HepG2 (cell line): ENCODE measurements around the gene TPST1. TPM values are rescaled to one million over a fixed set of nuclear protein-coding genes. Genes with fewer than 3 reads are reported as not detected.
A peak's percentile ranks its signal among the peaks of the same experiment; 100 is the strongest.

ENCODE experiments used
- ATF7-NPFF ChIP-seq: sonication (generic); formaldehyde crosslinking; IDR thresholded peaks from 2 replicates; pipeline ENCODE4 v1.8.1; 2023; ENCODE audit warnings: mild to moderate bottlenecking, low read depth, missing genetic modification reagents, moderate library complexity
- FOXK1 ChIP-seq: sonication (generic); formaldehyde crosslinking; IDR thresholded peaks from 2 replicates; pipeline ENCODE4 v1.4.0; 2020; ENCODE audit warnings: low read depth, missing genetic modification reagents, borderline replicate concordance
- IKZF4 ChIP-seq: sonication (generic); formaldehyde crosslinking; IDR thresholded peaks from 2 replicates; pipeline ENCODE4 v1.5.1; 2020; ENCODE audit warnings: borderline replicate concordance, mild to moderate bottlenecking, low read depth, missing genetic modification reagents; ENCODE audit errors: not compliant biosample characterization
- MTA1 ChIP-seq: sonication (generic); formaldehyde crosslinking; IDR thresholded peaks from 2 replicates; pipeline ENCODE4 v1.4.0; 2020; ENCODE audit warnings: missing genetic modification reagents, mild to moderate bottlenecking, borderline replicate concordance
- SRSF1 ChIP-seq: fragments of 200-400 bp; formaldehyde crosslinking; optimal IDR thresholded peaks from 2 replicates; pipeline ENCODE3; 2017; ENCODE audit warnings: mild to moderate bottlenecking, low read depth, low read length, moderate library complexity
- TARDBP ChIP-seq: sonication (generic); formaldehyde crosslinking; IDR thresholded peaks from 2 replicates; pipeline ENCODE4 v1.8.0; 2022; ENCODE audit warnings: mild to moderate bottlenecking, missing genetic modification reagents
- ZBTB3 ChIP-seq: sonication (generic); formaldehyde crosslinking; IDR thresholded peaks from 2 replicates; pipeline ENCODE4 v1.4.0; 2020; ENCODE audit warnings: low read depth, mild to moderate bottlenecking, moderate library complexity, missing genetic modification reagents, borderline replicate concordance
- ZFP82 ChIP-seq: sonication (generic); formaldehyde crosslinking; IDR thresholded peaks from 2 replicates; pipeline ENCODE4 v1.5.1; 2020; ENCODE audit warnings: mild to moderate bottlenecking, missing genetic modification reagents, borderline replicate concordance
- ZNF598 ChIP-seq: sonication (generic); formaldehyde crosslinking; IDR thresholded peaks from 2 replicates; pipeline ENCODE4 v1.5.1; 2020; ENCODE audit warnings: mild to moderate bottlenecking, missing genetic modification reagents, borderline replicate concordance
- ZNF776 ChIP-seq: sonication (generic); formaldehyde crosslinking; IDR thresholded peaks from 2 replicates; pipeline ENCODE4 v1.4.0; 2020; ENCODE audit warnings: mild to moderate bottlenecking, missing genetic modification reagents
- ZSCAN20 ChIP-seq: sonication (generic); formaldehyde crosslinking; IDR thresholded peaks from 2 replicates; pipeline ENCODE4 v1.4.0; 2020; ENCODE audit warnings: missing genetic modification reagents, mild to moderate bottlenecking, borderline replicate concordance
- polyA plus RNA-seq, 8 experiments: library from polyadenylated mRNA; depleted of rRNA in 3 of 8; stranded (reverse) in 7 of 8; unstranded in 1 of 8; fragments of >200 nt; fragmentation: Illumina TruSeq in 4 of 8; extraction: Trizol in 4 of 8; gene quantifications; 2 replicates each; pipeline versions ENCODE4 v1.2.1 to v1.2.3, GENCODE V29; 2011 to 2016; ENCODE audit warnings: low read depth in 4 of 8, missing spikeins in 1 of 8, mixed read lengths in 1 of 8; ENCODE audit not compliant: insufficient read depth in 1 of 8
- total RNA-seq, 5 experiments: library from RNA; depleted of rRNA; stranded (reverse); fragments of >200 nt; fragmentation: Illumina TruSeq; extraction: Trizol; gene quantifications; 2 replicates each; pipeline ENCODE4 v1.2.3, GENCODE V29; 2016; ENCODE audit warnings: low read depth in 1 of 5
- TF ChIP-seq, protein P1 (sequence below): sonication (generic); formaldehyde crosslinking; IDR thresholded peaks from 2 replicates; pipeline ENCODE4 v1.5.1; 2020; ENCODE audit warnings: missing genetic modification reagents, mild to moderate bottlenecking, borderline replicate concordance
- TF ChIP-seq, protein P2 (sequence below): sonication (generic); formaldehyde crosslinking; IDR thresholded peaks from 2 replicates; pipeline ENCODE4 v1.4.0; 2020; ENCODE audit warnings: mild to moderate bottlenecking, missing genetic modification reagents
- TF ChIP-seq, protein P3 (sequence below): sonication (generic); formaldehyde crosslinking; IDR thresholded peaks from 2 replicates; pipeline ENCODE4 v1.4.0; 2020; ENCODE audit warnings: missing genetic modification reagents, low read depth, mild to moderate bottlenecking, borderline replicate concordance
- TF ChIP-seq, protein P4 (sequence below): sonication (generic); formaldehyde crosslinking; IDR thresholded peaks from 2 replicates; pipeline ENCODE4; 2020; ENCODE audit warnings: missing genetic modification reagents, mild to moderate bottlenecking, borderline replicate concordance
- TF ChIP-seq, protein P5 (sequence below): sonication (generic); formaldehyde crosslinking; IDR thresholded peaks from 2 replicates; pipeline ENCODE4 v1.9.0; 2021; ENCODE audit warnings: missing genetic modification reagents, borderline replicate concordance

TPST1 gene
- total and polyA plus RNA-seq, 2 of the 13 experiments (the other 11 are each of a cell fraction or from before 2014, with no cell fraction given) = 24.3 to 34.1 TPM

DNA sequence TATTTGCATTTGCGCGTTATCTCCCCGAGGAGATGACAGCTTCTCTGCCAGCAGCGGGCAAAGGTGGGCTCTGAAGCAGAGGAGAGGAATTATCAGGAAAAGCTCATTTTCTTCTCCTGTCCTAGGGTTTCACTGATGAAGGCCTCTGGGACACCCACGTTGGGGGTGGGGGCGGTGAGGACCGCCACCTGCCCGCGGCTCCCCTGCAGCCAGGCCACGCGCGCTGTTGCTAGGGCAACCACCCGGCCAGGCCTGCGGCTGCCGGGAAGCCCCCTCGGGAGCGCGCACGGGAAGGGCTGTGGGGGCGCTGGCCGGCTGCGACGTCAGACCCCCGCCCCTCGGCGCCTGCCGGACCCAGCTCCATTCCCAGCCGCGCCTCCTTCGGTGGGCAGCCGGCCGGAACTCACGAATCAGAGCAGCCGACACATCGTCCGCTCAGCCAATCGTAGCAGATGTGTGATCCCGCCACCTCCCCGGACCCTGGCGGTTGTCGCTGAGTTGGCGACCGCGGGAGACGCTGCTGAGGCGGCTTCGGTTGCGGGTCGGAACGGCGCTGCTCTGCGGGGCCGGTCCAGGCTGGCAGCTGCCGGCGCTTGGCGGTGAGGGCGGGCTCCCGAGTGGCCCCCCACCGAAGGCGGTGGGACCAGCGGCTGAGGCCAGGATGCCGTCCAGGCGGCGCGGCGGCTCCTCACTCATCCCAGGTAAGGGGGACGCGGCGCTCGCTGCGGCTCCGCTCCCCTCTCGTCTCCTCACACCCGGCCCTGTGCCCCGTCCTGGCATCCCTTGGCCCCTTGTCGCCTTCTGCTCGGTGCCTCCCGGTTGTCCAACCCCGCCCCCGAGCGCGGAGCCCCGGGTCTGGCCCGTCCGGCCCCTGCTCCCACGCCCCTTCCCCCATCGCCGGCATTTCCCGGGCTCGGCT, at the start of gene TPST1 (continued):
- TF ChIP-seq, protein P1, sequence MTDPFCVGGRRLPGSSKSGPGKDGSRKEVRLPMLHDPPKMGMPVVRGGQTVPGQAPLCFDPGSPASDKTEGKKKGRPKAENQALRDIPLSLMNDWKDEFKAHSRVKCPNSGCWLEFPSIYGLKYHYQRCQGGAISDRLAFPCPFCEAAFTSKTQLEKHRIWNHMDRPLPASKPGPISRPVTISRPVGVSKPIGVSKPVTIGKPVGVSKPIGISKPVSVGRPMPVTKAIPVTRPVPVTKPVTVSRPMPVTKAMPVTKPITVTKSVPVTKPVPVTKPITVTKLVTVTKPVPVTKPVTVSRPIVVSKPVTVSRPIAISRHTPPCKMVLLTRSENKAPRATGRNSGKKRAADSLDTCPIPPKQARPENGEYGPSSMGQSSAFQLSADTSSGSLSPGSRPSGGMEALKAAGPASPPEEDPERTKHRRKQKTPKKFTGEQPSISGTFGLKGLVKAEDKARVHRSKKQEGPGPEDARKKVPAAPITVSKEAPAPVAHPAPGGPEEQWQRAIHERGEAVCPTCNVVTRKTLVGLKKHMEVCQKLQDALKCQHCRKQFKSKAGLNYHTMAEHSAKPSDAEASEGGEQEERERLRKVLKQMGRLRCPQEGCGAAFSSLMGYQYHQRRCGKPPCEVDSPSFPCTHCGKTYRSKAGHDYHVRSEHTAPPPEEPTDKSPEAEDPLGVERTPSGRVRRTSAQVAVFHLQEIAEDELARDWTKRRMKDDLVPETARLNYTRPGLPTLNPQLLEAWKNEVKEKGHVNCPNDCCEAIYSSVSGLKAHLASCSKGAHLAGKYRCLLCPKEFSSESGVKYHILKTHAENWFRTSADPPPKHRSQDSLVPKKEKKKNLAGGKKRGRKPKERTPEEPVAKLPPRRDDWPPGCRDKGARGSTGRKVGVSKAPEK (CRISPR knock-in tag) = no peak
- TF ChIP-seq FOXK1 (peak; percentile 62; the same call in 1 of the 2 replicates), ZSCAN20 (CRISPR knock-in tag) (peak; percentile 1; the same call in 1 of the 2 replicates), ZNF598 (CRISPR knock-in tag) (no peak; the same call in 1 of the 2 replicates), ZNF776 (peak; percentile 78; the same call in 1 of the 2 replicates), TARDBP (CRISPR knock-in tag) (peak; percentile 0; the same call in 1 of the 2 replicates), IKZF4 (CRISPR knock-in tag) (peak; percentile 50), ZBTB3 (CRISPR knock-in tag) (no peak), MTA1 (peak; percentile 67; the same call in 1 of the 2 replicates), ATF7-NPFF (CRISPR knock-in tag) (no peak), SRSF1 (no peak), ZFP82 (CRISPR knock-in tag) (peak; percentile 81)
- TF ChIP-seq, protein P2, sequence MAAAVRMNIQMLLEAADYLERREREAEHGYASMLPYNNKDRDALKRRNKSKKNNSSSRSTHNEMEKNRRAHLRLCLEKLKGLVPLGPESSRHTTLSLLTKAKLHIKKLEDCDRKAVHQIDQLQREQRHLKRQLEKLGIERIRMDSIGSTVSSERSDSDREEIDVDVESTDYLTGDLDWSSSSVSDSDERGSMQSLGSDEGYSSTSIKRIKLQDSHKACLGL = peak; percentile 14; the same call in 1 of the 2 replicates
- TF ChIP-seq, protein P3, sequence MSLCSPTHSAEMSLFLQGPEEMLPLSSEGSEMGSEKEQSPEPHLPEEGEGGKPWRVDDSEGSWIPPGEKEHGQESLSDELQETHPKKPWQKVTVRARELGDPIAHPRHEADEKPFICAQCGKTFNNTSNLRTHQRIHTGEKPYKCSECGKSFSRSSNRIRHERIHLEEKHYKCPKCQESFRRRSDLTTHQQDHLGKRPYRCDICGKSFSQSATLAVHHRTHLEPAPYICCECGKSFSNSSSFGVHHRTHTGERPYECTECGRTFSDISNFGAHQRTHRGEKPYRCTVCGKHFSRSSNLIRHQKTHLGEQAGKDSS = no peak; the same call in 1 of the 2 replicates
- TF ChIP-seq, protein P4, sequence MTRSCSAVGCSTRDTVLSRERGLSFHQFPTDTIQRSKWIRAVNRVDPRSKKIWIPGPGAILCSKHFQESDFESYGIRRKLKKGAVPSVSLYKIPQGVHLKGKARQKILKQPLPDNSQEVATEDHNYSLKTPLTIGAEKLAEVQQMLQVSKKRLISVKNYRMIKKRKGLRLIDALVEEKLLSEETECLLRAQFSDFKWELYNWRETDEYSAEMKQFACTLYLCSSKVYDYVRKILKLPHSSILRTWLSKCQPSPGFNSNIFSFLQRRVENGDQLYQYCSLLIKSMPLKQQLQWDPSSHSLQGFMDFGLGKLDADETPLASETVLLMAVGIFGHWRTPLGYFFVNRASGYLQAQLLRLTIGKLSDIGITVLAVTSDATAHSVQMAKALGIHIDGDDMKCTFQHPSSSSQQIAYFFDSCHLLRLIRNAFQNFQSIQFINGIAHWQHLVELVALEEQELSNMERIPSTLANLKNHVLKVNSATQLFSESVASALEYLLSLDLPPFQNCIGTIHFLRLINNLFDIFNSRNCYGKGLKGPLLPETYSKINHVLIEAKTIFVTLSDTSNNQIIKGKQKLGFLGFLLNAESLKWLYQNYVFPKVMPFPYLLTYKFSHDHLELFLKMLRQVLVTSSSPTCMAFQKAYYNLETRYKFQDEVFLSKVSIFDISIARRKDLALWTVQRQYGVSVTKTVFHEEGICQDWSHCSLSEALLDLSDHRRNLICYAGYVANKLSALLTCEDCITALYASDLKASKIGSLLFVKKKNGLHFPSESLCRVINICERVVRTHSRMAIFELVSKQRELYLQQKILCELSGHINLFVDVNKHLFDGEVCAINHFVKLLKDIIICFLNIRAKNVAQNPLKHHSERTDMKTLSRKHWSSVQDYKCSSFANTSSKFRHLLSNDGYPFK (CRISPR knock-in tag) = no peak
- TF ChIP-seq, protein P5, sequence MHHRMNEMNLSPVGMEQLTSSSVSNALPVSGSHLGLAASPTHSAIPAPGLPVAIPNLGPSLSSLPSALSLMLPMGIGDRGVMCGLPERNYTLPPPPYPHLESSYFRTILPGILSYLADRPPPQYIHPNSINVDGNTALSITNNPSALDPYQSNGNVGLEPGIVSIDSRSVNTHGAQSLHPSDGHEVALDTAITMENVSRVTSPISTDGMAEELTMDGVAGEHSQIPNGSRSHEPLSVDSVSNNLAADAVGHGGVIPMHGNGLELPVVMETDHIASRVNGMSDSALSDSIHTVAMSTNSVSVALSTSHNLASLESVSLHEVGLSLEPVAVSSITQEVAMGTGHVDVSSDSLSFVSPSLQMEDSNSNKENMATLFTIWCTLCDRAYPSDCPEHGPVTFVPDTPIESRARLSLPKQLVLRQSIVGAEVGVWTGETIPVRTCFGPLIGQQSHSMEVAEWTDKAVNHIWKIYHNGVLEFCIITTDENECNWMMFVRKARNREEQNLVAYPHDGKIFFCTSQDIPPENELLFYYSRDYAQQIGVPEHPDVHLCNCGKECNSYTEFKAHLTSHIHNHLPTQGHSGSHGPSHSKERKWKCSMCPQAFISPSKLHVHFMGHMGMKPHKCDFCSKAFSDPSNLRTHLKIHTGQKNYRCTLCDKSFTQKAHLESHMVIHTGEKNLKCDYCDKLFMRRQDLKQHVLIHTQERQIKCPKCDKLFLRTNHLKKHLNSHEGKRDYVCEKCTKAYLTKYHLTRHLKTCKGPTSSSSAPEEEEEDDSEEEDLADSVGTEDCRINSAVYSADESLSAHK = no peak
